ENCODE data around the gene ANXA11.

The ANXA11 gene

DNA sequence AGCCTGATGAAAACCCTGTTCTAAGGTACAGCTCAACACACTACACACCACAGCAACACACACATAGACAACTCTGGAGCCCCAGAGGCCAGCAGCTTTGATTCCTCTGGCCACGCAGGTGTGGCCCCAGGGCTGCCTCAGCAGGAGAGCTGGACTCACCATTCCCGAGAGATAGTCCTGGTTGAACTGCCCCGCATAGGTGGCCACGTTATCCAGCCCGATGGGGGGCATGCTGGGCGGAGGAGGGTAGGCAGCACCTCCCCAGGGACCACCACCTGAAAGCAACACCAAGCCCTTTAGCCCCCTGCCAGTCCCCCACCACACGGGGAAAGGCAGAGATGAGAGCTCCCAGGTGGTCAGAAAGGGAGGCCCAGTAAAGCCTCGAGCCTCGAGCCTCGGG is 34.7 kb downstream of the ANXA11 start:
- H3K4me3 ChIP-seq (ENCODE audit: low read length) = no peak overlapping the region
- no peak for DNase-seq (ENCODE audit: low read depth, low spot score)

- H3K4me3 ChIP-seq (ENCODE audit: low read length) = no peak overlapping the region
- no peak for DNase-seq (ENCODE audit: low read depth, low spot score)
These were observed 35.3 kb downstream of the ANXA11 start for GRCh38 chr10:80170026-80170425.

DNA sequence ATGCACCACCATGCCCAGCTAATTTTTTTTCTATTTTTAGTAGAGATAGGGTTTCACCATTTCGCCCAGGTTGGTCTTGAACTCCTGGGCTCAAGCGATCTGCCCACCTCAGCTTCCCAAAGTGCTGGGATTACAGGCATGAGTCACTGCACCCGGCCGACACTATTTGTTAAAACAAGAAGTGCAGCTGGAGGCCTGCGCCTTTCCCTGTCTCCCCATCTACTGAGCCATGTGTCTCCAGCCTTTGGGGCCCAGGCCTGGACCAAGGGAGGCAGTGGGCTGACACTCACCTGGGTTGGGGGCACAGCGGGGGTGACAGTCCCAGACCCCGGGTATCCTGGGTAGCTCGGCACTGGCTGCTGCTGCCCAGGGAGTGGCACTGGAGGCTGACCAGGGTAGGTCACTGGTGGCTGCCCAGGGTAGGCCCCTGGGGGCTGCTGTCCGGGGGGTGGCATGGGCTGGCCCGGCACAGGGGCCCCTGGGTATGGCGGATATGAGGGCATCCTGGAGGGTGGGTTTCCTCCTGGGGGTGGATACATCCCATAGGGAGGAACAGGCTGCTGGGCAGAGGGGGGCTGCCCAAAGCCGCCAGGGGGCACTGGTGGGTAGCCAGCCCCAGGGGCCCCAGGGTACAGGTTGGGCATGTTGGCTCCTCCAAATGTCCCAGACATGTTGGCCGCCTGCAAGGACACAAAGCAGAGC is 36.5 kb downstream of the ANXA11 start:
- DNase-seq (ENCODE audit: low read depth, low spot score) = no peak

DNA sequence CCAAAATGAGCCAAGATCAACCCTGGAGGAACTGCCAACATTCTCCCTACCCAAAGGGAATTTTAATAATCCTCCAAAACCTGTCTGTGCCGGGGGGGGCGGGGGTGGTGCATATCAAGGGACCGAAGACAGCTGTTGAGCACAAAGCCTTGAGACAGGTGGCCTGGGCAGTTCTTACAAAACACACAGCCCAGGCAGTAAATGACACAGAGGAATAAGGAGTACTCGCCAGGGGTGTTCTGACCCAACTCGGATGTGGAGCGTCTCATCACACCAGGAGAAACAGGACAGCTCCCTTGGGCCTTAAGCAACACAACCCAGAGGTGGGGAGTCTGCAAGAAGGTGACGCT is 37.2 kb downstream of the ANXA11 start:
- no peak overlapping the region for H3K4me3 ChIP-seq (ENCODE audit: low read length)
- DNase-seq (ENCODE audit: low read depth, low spot score) = no peak

More for the DNA sequence above, 36.5 kb downstream of the ANXA11 start:
- H3K4me3 ChIP-seq (ENCODE audit: low read length) = no peak overlapping the region

GRCh38 chr10:80167471-80168161 is 37.7 kb downstream of the ANXA11 start:
- H3K4me3 ChIP-seq (ENCODE audit: low read length) = no peak overlapping the region
- DNase-seq (ENCODE audit: low read depth, low spot score) = no peak

GRCh38 chr10:80166581-80167470 is 38.5 kb downstream of the ANXA11 start:
- no peak overlapping the region for H3K4me3 ChIP-seq (ENCODE audit: low read length)
- no peak for DNase-seq (ENCODE audit: low read depth, low spot score)

DNA sequence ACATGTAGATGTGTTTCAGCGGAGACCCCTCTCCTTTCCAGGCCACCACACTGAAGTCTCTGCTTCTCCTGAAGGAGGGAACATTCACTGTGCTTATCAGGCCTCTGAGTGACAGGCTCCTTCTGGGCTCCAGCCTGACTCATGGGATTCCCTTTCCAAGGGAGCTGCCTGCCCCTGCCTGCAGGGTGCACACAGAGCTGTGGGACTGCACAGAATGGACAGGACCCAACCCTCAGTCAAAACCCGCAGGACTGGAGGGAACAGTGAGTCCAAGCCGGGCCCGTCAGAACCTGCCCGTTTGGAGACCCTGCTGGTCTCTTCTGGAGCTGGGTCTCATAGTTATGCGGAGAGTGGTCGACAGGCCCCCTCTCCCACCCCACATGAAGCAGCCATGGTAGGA is 40.2 kb downstream of the ANXA11 start:
- H3K4me3 ChIP-seq (ENCODE audit: low read length) = no peak overlapping the region
- no peak for DNase-seq (ENCODE audit: low read depth, low spot score)

DNA sequence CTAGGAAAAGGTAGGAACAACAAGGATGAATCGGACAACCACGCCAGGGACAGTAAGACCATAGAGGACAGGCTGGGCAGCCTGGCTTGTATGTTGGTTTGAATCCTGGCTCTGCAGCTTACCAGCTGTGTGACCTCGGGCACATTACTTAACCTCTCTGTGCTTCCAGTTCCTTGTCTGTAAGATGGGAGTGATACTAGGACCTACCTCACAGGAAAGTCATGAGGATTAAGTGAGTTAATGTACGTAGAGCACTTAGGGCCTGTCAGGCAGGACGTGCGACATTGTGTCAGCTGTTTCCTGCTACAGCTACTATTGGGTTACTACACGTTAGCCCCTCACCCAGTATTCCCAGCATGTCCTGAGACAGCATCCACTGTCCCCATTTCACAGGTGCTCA is 40.7 kb downstream of the ANXA11 start:
- DNase-seq (ENCODE audit: low read depth, low spot score) = no peak
- no peak overlapping the region for H3K4me3 ChIP-seq (ENCODE audit: low read length)

DNA sequence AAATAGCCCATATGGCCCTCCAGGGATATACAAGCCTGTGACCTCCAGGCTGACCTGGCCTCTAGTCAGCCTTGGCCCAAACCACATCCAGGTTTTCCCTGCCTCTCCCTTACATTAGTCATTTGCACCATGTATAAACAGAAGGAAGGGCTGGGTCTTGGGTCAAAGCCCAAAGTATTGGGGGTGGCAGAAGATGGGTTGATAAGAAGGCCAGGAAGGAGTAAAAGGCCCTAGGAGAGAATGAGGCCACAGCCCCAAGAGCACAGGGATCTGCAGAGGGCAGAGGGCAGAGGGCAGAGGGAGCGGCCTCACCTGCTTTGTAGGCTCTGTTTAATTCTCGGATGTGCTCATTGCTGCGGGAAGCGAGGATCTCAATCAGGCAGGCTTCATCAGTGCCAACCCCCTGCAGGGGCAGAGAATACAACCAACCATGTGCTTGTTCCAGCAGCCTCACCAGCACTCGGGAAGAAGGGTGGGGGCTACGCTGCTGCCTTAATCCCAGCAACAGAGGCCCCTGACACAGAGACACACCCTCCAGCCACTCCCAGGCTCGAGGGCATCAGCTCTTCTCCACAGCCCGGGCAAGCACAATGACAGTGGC is 41.5 kb downstream of the ANXA11 start:
- no peak for DNase-seq (ENCODE audit: low read depth, low spot score)
- no peak overlapping the region for H3K4me3 ChIP-seq (ENCODE audit: low read length)

DNA sequence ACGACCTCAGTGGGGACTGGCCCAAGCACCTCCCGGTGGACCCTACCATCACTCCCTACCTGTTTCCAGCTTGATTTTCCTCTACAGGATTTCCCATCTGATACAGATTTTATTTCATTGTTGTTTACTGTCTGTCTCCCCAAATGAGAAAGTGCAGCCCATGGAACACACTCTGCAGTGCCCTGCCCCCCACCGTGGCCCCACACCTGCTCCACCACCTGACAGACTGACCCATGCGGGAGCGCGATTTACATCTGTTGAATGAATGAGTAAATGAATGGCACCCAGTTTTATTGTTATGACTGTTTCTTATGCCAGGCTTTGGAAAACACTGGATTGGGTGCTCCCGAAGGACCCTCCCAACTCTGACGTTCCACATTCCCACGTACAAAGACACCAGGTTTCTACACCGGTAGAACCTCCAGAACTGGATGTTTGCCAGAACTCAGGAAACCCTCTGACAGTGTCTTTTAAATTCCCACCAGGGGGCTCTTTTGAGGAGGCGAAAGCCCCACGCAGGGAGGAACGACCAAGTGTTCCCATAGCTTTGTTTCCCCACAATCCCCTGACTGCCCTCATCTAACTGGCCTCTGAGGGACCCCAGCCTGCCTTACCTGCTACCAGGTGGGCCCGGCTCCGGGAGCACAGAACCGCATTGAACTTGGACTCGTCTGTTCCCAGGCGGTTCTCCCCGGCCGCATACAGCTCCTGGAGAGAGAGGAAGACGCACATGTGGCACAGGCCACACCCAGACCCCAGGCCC is 43.8 kb downstream of the ANXA11 start:
- DNase-seq (ENCODE audit: low read depth, low spot score) = no peak

DNA sequence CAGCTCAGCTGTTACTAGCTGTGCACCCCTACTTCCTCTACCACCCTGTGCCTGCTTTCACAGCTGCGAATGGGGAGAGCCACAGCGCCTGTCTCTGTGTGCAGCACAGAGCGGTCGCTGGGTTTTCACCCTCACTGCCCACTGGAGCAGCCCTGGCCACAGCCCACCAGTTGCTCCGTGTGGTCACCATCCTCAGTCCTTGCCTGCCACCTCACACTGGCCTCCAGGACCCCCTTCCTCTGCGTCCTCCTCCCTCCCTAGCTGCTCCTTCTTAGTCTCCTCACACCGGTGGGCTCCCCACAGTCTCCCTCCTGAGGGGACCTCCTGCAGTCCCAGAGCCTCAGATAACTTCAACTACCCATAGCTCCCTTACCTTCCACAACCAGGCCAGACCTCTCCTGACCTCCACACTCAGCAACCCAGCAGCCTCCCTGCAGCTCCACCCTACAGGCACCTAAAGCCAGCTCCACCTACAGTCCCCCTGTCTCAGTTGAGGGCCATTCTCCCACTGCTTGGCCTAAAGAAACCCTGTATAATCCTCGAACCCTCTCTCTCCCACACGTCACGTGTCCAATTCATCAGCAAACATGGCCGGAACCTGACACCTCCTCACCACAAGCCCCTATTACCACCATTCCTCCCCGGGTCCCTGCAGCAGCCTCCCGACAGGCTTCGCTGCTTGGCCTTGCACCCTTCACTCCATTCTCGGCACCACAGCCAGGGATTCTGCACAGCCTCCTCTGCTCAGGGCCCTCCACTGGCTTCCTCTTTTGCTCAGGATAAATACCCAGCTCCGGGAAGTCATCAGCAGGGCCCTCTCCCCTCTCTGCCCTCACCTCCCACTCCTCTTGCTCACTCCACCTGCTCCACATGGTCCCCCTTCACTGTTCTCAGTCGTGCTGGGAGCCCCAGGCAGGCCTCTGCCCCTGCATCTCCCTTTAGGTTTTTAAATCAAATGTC is 44.7 kb downstream of the ANXA11 start:
- DNase-seq (ENCODE audit: low read depth, low spot score) = no peak
- H3K4me3 ChIP-seq (ENCODE audit: low read length) = no peak overlapping the region

More for the DNA sequence above, 43.8 kb downstream of the ANXA11 start:
- H3K4me3 ChIP-seq (ENCODE audit: low read length) = no peak overlapping the region

GRCh38 chr10:80159166-80159873 is 46.0 kb downstream of the ANXA11 start:
- H3K4me3 ChIP-seq (ENCODE audit: low read length) = no peak overlapping the region
- DNase-seq (ENCODE audit: low read depth, low spot score) = no peak

- DNase-seq (ENCODE audit: low read depth, low spot score) = no peak
- H3K4me3 ChIP-seq (ENCODE audit: low read length) = no peak overlapping the region
These were observed 46.7 kb downstream of the ANXA11 start for GRCh38 chr10:80158598-80159127.

- no peak for DNase-seq (ENCODE audit: low read depth, low spot score)
- no peak overlapping the region for H3K4me3 ChIP-seq (ENCODE audit: low read length)
These were observed 47.2 kb downstream of the ANXA11 start for GRCh38 chr10:80158126-80158525.

- H3K4me3 ChIP-seq (ENCODE audit: low read length) = no peak overlapping the region
- no peak for DNase-seq (ENCODE audit: low read depth, low spot score)
These were observed 47.8 kb downstream of the ANXA11 start for GRCh38 chr10:80157561-80157960.

DNA sequence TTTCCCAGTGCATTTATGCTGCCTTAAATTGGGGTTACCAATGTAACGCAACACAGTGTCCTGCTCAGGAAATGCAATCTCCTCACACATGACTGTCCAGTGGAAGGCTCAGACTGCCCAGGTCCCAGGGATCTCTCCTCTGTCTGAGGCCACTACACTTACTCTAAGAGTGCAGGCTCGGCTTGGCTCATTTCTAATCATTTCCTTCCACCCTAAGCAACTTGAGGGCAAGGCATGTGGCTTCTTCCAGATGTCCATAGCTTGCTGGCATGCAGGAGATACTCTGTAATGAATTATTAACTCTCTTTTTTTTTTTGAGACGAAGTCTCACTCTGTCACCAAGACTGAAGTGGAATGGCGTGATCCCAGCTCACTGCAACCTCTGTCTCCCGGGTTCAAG is 49.1 kb downstream of the ANXA11 start:
- no peak for DNase-seq (ENCODE audit: low read depth, low spot score)
- H3K4me3 ChIP-seq (ENCODE audit: low read length) = no peak overlapping the region

GRCh38 chr10:80155696-80156215 is 49.6 kb downstream of the ANXA11 start:
- H3K4me3 ChIP-seq (ENCODE audit: low read length) = no peak overlapping the region
- DNase-seq (ENCODE audit: low read depth, low spot score) = no peak

Measured in Jurkat, Clone E6-1 (cell line).